ENCODE results near the gene DYNC1H1.
A peak's percentile ranks its signal among the peaks of the same experiment; 100 is the strongest.

Gene DYNC1H1

GRCh38 chr14:102040153-102040552, 75.8 kb downstream of the DYNC1H1 start:
- H3K4me3 ChIP-seq (ENCODE audit: low read length) = no peak overlapping the region
- no peak for DNase-seq (ENCODE audit: low read depth)
- TF ChIP-seq, protein P1, sequence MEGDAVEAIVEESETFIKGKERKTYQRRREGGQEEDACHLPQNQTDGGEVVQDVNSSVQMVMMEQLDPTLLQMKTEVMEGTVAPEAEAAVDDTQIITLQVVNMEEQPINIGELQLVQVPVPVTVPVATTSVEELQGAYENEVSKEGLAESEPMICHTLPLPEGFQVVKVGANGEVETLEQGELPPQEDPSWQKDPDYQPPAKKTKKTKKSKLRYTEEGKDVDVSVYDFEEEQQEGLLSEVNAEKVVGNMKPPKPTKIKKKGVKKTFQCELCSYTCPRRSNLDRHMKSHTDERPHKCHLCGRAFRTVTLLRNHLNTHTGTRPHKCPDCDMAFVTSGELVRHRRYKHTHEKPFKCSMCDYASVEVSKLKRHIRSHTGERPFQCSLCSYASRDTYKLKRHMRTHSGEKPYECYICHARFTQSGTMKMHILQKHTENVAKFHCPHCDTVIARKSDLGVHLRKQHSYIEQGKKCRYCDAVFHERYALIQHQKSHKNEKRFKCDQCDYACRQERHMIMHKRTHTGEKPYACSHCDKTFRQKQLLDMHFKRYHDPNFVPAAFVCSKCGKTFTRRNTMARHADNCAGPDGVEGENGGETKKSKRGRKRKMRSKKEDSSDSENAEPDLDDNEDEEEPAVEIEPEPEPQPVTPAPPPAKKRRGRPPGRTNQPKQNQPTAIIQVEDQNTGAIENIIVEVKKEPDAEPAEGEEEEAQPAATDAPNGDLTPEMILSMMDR (IDR thresholded peaks at IDR 0.05; ENCODE audit: insufficient read depth, low read depth, low read length, missing control alignments) = no peak

GRCh38 chr14:102042699-102043098, 78.3 kb downstream of the DYNC1H1 start:
- no peak overlapping the region for H3K4me3 ChIP-seq (ENCODE audit: low read length)
- TF ChIP-seq, protein P1 (IDR thresholded peaks at IDR 0.05; ENCODE audit: insufficient read depth, low read depth, low read length, missing control alignments) = no peak
- DNase-seq (ENCODE audit: low read depth) = no peak

GRCh38 chr14:102043251-102044025, 79.1 kb downstream of the DYNC1H1 start:
- TF ChIP-seq, protein P1 (IDR thresholded peaks at IDR 0.05; ENCODE audit: insufficient read depth, low read depth, low read length, missing control alignments) = no peak
- no peak for DNase-seq (ENCODE audit: low read depth)
- no peak overlapping the region for H3K4me3 ChIP-seq (ENCODE audit: low read length)

DNA sequence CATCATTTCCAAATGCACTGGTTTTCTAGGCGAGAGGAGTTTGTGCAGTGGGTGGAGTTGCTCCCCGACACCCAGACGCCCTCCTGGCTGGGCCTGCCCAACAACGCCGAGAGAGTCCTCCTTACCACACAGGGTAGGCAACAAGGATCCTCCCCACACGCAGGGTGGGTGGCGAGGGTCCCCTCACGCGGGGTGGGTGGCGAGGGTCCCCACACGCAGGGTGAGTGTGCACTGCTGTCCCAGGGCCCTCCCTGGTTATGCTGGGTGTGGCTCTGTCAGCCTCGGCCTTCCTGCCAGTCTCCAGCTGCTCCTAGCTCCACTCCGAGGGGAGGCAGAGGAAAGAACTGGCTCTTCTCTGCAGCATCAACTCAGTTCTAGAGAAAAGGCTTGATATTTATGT, 80.2 kb downstream of the DYNC1H1 start:
- TF ChIP-seq, protein P1 (IDR thresholded peaks at IDR 0.05; ENCODE audit: insufficient read depth, low read depth, low read length, missing control alignments) = no peak
- no peak for DNase-seq (ENCODE audit: low read depth)
- no peak overlapping the region for H3K4me3 ChIP-seq (ENCODE audit: low read length)

GRCh38 chr14:102046337-102047278, 82.2 kb downstream of the DYNC1H1 start:
- no peak overlapping the region for H3K4me3 ChIP-seq (ENCODE audit: low read length)
- DNase-seq (ENCODE audit: low read depth) = peak; percentile 73
- TF ChIP-seq, protein P1 (IDR thresholded peaks at IDR 0.05; ENCODE audit: insufficient read depth, low read depth, low read length, missing control alignments) = peak; percentile 44

GRCh38 chr14:102047808-102048540, 83.6 kb downstream of the DYNC1H1 start:
- DNase-seq (ENCODE audit: low read depth) = no peak
- TF ChIP-seq, protein P1 (IDR thresholded peaks at IDR 0.05; ENCODE audit: insufficient read depth, low read depth, low read length, missing control alignments) = no peak
- H3K4me3 ChIP-seq (ENCODE audit: low read length) = no peak overlapping the region
